ENCODE measurements around the gene PNO1.

GRCh38 chr2:68118816-68119215, 38.9 kb upstream of the PNO1 start:
- no peak for TF ChIP-seq POLR2A (IDR thresholded peaks at IDR 0.05)
- TF ChIP-seq, protein P1, sequence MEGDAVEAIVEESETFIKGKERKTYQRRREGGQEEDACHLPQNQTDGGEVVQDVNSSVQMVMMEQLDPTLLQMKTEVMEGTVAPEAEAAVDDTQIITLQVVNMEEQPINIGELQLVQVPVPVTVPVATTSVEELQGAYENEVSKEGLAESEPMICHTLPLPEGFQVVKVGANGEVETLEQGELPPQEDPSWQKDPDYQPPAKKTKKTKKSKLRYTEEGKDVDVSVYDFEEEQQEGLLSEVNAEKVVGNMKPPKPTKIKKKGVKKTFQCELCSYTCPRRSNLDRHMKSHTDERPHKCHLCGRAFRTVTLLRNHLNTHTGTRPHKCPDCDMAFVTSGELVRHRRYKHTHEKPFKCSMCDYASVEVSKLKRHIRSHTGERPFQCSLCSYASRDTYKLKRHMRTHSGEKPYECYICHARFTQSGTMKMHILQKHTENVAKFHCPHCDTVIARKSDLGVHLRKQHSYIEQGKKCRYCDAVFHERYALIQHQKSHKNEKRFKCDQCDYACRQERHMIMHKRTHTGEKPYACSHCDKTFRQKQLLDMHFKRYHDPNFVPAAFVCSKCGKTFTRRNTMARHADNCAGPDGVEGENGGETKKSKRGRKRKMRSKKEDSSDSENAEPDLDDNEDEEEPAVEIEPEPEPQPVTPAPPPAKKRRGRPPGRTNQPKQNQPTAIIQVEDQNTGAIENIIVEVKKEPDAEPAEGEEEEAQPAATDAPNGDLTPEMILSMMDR (IDR thresholded peaks at IDR 0.05 in 4 of 5, conservative IDR thresholded peaks at IDR 0.05 in 1 of 5) = no peak
